Cerebellar cortex (tissue), 1 donor: Measurements from ENCODE around the gene DENND4A.

ENCODE experiments used
- DNase-seq: peaks from one replicate; pipeline ENCODE4 v3.0.0-alpha.2; 2015; ENCODE audit warnings: low spot score

DENND4A gene

DNA sequence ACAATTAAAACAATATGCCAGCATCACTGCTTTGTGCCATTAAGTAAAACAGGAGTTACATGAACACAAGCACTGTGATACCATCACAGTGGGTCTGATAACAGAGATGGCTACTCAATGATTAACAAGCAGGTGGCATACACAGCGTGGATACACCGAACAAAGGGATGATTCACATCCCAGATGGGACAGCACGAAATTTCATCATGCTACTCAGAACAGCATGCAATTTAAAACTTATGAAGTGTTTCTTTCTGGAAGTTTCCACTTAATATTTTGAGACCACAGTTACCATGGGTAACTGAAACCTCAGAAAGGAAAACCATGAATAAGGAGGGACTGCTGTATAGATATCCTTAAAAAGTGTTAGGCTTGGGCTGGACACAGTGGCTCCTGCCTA lies 125.8 kb downstream of the DENND4A start:
- DNase-seq: no peak

DNA sequence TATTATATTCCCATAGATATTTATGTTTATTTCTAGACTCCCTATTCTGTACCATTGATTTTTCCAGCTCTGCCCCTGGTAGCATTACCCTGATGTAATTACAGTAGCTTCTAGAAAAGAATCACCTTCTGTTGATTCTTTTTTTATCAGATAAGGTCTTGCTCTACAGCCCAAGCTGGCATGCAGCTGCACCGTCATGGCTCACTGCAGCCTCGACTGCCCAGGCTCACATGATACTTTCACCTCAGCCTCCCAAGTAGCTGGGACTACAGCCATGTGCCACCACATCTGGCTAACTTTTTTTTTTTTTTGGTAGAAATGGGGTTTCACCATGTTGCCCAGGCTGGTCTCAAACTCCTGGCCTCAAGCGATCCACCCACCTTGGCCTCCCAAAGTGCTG lies 128.6 kb downstream of the DENND4A start:
- DNase-seq: no peak

DNA sequence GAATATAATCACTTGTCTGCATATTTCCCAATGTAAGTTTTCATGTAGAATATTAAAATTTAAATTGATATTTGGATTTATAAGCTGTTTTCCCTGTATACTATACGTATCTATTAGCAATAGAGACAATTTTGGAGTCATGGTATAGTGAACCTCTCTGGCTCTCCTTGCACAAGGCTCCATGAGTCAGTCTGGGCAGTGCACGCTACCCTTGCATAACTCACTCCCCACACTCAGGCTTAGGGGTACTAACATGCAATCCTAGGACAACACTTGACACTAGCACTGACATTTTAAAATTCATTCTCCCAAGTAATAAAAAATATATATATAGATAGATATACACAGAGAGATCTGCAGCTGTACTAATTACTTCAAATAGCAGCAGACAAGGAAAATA lies 131.2 kb downstream of the DENND4A start:
- DNase-seq: no peak

DNA sequence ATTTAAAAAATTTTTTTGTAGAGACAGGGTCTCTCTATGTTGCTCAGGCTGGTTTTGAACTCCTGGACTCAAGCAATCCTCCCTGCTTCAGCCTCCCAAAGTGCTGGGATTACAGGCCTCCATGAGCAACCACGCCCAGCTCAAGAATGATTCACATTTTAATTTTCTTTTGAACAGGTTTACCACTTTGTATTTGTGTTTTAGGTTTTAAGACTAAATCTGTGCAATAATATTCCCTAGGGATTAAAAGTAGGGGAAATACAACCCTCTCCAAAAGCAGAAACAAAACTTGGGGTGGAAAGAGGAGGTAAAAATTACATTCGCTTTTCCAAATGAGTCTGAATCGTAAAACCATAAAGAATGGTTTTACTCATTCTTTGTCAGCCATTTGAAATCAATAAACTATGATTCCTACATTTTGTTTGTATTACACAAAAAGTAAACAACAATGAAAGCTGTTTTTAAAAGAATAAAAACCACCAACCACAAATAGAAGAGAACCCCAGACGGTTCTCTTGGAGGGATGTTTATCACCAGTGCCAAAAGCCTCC lies 132.5 kb downstream of the DENND4A start:
- no peak for DNase-seq

- DNase-seq: no peak
Measured at GRCh38 chr15:65655457-65655856, 136.6 kb downstream of the DENND4A start.

DNA sequence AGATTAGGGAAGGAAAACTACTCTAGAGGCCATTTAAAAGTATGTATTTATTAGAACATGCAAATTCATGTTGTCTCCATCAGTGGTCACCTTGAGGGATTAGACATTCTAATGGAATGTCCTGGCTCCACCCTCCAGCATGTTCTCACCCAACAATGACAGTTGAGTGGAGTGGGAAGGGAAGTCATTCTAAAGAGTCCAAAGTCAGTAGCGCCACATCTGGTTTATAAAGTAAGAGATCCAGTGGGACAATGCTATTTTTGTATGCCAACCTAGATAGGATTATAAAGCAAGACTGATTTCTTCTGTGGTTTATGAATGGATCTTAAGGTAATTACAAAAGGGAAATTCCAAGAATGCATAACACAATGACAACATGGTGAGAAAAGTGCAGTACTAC lies 137.1 kb downstream of the DENND4A start:
- no peak for DNase-seq

DNA sequence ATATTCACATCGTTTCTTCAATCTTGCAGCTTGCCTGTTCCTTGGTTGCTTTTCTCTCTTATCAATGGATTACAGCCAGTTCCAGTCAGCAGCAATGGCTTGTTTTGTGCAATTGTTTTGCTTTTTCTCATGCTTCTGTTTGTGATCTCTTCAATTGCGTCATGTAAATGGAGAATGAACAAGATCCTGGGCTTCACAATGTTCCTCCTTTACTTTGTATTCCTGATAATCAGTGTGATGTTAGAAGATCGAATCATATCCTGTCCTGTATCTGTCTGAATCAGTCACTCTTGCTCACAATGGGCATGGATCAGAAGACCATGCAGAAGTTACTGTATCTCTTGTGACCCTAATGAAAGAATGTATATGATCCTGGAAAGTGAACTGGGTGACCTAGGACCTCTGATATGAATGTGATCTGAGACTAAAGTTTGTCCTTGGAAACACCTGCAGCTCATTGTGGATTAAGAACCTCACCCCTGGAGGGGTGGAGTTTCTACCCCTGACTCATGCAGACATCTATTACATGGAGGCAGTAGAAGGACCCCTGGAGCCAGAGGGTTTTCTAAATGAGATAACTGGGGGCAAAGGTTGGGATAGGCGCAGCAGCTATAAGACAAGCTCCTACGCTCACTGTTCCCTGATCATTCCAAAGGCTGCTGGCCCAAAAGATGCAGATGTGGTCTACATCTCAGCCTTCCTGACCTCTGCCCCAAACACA lies 138.1 kb downstream of the DENND4A start:
- no peak for DNase-seq

GRCh38 chr15:65653341-65653740 lies 138.8 kb downstream of the DENND4A start:
- DNase-seq: no peak

DNA sequence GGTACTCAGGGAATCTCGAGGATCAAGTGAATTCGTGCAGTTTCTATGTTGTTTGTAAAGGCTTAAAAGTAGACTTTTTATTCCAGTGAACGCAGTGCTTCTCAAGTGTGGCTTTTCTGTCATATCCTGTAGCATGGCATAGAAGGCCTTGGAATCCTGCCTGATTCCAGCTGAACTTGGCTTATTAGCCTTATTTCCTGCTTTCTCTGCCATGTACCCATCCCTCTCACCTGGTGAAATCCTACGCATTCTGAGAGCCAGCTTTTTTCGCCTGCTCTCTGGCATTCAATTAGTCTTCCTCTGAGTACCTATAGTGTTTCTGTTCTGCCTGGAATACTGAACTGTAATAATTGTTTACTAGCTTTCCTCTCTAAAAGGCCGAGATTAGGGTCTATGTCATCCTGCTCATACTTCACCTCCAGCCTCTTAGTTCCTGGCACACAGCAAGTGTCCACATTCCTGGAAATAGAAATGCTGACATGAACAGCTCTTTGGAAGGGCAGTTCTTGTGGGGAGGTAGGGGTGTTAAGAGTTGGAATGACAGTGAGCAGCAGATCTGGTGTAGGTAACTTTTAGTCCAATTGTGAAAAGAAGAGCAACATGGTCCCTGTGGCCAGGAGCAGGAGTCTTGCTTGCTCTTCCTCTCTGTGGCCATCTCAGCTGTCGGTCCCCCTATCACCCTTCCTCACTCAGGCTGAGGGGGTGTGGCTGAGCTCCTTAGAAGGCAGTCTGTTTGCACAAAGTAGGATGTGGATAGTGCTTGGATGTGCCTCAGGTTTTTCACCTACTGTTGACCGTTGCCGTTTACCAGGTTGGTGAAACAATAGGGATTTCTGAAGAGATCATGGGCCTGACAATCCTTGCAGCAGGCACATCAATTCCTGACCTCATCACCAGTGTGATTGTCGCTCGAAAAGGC lies 140.0 kb downstream of the DENND4A start:
- peak; percentile 65 for DNase-seq

- DNase-seq: no peak
Measured at GRCh38 chr15:65651042-65651322, 141.1 kb downstream of the DENND4A start.

- no peak for DNase-seq
Measured at GRCh38 chr15:65650312-65651041, 141.6 kb downstream of the DENND4A start.

GRCh38 chr15:65646486-65646885 lies 145.6 kb downstream of the DENND4A start:
- DNase-seq: no peak

- DNase-seq: no peak
Measured at GRCh38 chr15:65645392-65645791, 146.7 kb downstream of the DENND4A start.

GRCh38 chr15:65644282-65644681 lies 147.8 kb downstream of the DENND4A start:
- no peak for DNase-seq

GRCh38 chr15:65642594-65642993 lies 149.5 kb downstream of the DENND4A start:
- DNase-seq: no peak

DNA sequence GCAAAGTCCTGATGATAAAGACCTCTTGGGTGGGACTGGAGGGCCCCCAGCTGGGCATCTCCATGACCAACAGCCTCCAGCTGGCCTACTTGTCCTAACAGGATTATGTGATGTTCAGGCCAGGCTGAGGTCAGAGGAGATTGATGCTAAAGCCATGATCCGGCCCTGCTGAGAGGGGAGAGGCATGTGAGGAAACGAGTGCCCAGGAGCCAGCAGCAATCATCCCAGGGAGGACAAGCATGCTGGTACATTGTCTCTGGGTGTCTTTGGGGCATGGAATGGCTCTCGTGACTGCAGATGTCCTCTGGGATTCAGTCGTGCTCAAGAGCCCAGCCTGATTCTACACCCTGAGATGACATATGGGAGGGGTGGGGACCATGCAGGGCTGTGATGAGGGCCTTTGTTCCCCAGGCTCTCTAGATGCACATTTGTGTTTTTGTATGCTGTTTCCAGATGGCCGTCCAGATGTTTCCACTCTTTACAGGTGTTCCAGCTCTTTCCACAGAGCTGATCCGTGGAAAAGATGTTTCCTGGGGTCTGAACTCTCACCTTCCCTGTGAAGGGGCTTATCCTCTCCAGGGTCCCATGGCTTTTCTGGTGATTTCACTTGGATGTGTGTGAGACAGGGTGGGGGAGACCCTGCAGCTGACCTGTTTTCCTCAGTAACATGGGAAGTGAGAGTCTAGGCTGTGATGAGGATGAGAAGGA lies 150.2 kb downstream of the DENND4A start:
- no peak for DNase-seq

- DNase-seq: no peak
Measured at GRCh38 chr15:65639509-65639908, 152.6 kb downstream of the DENND4A start.

- DNase-seq: peak; percentile 79
Measured at GRCh38 chr15:65638681-65639089, 153.4 kb downstream of the DENND4A start.

- DNase-seq: no peak
Measured at GRCh38 chr15:65638109-65638508, 154.0 kb downstream of the DENND4A start.

DNA sequence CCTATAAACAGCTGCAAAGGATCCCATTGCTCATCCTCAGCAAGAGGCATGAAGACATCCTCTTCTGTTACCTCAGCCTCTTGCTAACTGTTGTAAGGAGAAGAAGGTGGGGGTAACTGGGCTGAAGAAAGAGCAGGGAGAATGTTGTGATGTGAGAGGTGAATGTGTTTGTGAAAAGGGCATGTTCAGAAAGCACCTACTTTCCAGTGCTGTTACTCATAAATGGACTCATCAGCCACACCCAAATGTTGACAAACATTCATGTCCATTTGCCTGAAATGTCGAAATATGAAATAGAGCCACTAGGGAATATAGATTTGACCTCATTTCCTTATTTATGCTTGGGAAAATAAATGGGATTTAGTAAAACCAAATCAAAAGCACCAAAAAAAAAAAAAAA lies 157.7 kb downstream of the DENND4A start:
- no peak for DNase-seq

- no peak for DNase-seq
Measured at GRCh38 chr15:65633752-65634151, 158.3 kb downstream of the DENND4A start.
